HEK293 (cell line): ENCODE data around the gene CYP1A1.

ENCODE experiments used
- FEZF1 ChIP-seq: fragments of 450-650 bp; formaldehyde crosslinking; IDR thresholded peaks from 2 replicates; pipeline ENCODE4 v1.5.1; 2016; ENCODE audit warnings: missing biosample characterization, missing genetic modification characterization
- GFI1B ChIP-seq: fragments of 450-650 bp; formaldehyde crosslinking; IDR thresholded peaks from 2 replicates; pipeline ENCODE4 v1.5.1; 2016; ENCODE audit warnings: missing biosample characterization, missing genetic modification characterization
- MEIS1 ChIP-seq: sonication (generic); formaldehyde crosslinking; IDR thresholded peaks from 2 replicates; pipeline ENCODE4 v1.8.1; 2022; ENCODE audit warnings: missing genetic modification reagents, mild to moderate bottlenecking, borderline replicate concordance
- SCRT1 ChIP-seq: fragments of 450-650 bp; formaldehyde crosslinking; IDR thresholded peaks from 2 replicates; pipeline ENCODE4 v1.5.1; 2016; ENCODE audit warnings: missing biosample characterization, missing genetic modification characterization, borderline replicate concordance
- SP3 ChIP-seq: fragments of 450-650 bp; formaldehyde crosslinking; IDR thresholded peaks from 2 replicates; pipeline ENCODE4 v1.5.1; 2016; ENCODE audit warnings: missing biosample characterization, missing genetic modification characterization
- ZFP37 ChIP-seq: fragments of 450-650 bp; formaldehyde crosslinking; IDR thresholded peaks from 2 replicates; pipeline ENCODE4 v1.5.1; 2016; ENCODE audit warnings: missing biosample characterization, missing genetic modification characterization
- ZFP41 ChIP-seq: fragments of 450-650 bp; formaldehyde crosslinking; IDR thresholded peaks from 2 replicates; pipeline ENCODE4 v1.5.1; 2016; ENCODE audit warnings: missing biosample characterization, missing genetic modification characterization, borderline replicate concordance
- ZNF112 ChIP-seq: fragments of 450-650 bp; formaldehyde crosslinking; IDR thresholded peaks from 2 replicates; pipeline ENCODE4 v1.5.0; 2017; ENCODE audit warnings: missing biosample characterization, missing genetic modification characterization
- ZNF121 ChIP-seq: fragments of 450-650 bp; formaldehyde crosslinking; IDR thresholded peaks from 2 replicates; pipeline ENCODE4 v1.5.1; 2016; ENCODE audit warnings: missing biosample characterization, missing genetic modification characterization
- ZNF184 ChIP-seq: fragments of 450-650 bp; IDR thresholded peaks from 2 replicates; pipeline ENCODE4 v1.5.1; 2018; ENCODE audit warnings: missing biosample characterization, mild to moderate bottlenecking, missing genetic modification characterization
- ZNF2 ChIP-seq: fragments of 450-650 bp; formaldehyde crosslinking; IDR thresholded peaks from 2 replicates; pipeline ENCODE4 v1.5.1; 2016; ENCODE audit warnings: missing biosample characterization, missing genetic modification characterization
- ZNF221 ChIP-seq: fragments of 450-650 bp; formaldehyde crosslinking; IDR thresholded peaks from 2 replicates; pipeline ENCODE4 v1.5.1; 2017; ENCODE audit warnings: missing biosample characterization, missing genetic modification characterization, borderline replicate concordance
- ZNF280C ChIP-seq: fragments of 450-650 bp; formaldehyde crosslinking; IDR thresholded peaks from 2 replicates; pipeline ENCODE4 v1.5.1; 2016; ENCODE audit warnings: missing biosample characterization, missing genetic modification characterization
- ZNF311 ChIP-seq: fragments of 450-650 bp; formaldehyde crosslinking; IDR thresholded peaks from 2 replicates; pipeline ENCODE4 v1.5.1; 2017; ENCODE audit warnings: missing biosample characterization, missing genetic modification characterization, borderline replicate concordance
- ZNF350 ChIP-seq: fragments of 450-650 bp; formaldehyde crosslinking; IDR thresholded peaks from 2 replicates; pipeline ENCODE4 v1.5.0; 2017; ENCODE audit warnings: missing biosample characterization, mild to moderate bottlenecking, missing genetic modification characterization
- ZNF488 ChIP-seq: fragments of 450-650 bp; formaldehyde crosslinking; IDR thresholded peaks from 2 replicates; pipeline ENCODE4 v1.5.1; 2016; ENCODE audit warnings: missing biosample characterization, missing genetic modification characterization
- ZNF510 ChIP-seq: fragments of 450-650 bp; formaldehyde crosslinking; IDR thresholded peaks from 2 replicates; pipeline ENCODE4 v1.5.1; 2018; ENCODE audit warnings: mild to moderate bottlenecking, missing genetic modification characterization, missing biosample characterization; ENCODE audit not compliant: insufficient replicate concordance
- ZNF521 ChIP-seq: fragments of 450-650 bp; formaldehyde crosslinking; IDR thresholded peaks from 2 replicates; pipeline ENCODE4 v1.5.1; 2017; ENCODE audit warnings: missing biosample characterization, mild to moderate bottlenecking, missing genetic modification characterization
- ZNF530 ChIP-seq: fragments of 450-650 bp; formaldehyde crosslinking; IDR thresholded peaks from 2 replicates; pipeline ENCODE4 v1.5.1; 2016; ENCODE audit warnings: low read depth, missing biosample characterization, missing genetic modification characterization
- ZNF544 ChIP-seq: fragments of 450-650 bp; formaldehyde crosslinking; IDR thresholded peaks from 2 replicates; pipeline ENCODE4 v1.5.0; 2017; ENCODE audit warnings: missing biosample characterization, missing genetic modification characterization
- ZNF560 ChIP-seq: fragments of 450-650 bp; formaldehyde crosslinking; IDR thresholded peaks from 2 replicates; pipeline ENCODE4 v1.5.1; 2017; ENCODE audit warnings: missing biosample characterization, missing genetic modification characterization, borderline replicate concordance
- ZNF596 ChIP-seq: fragments of 450-650 bp; IDR thresholded peaks from 2 replicates; pipeline ENCODE4 v1.5.0; 2018; ENCODE audit warnings: missing biosample characterization, mild to moderate bottlenecking, missing genetic modification characterization, moderate library complexity
- ZNF621 ChIP-seq: fragments of 450-650 bp; formaldehyde crosslinking; IDR thresholded peaks from 2 replicates; pipeline ENCODE4 v1.5.1; 2017; ENCODE audit warnings: missing biosample characterization, missing genetic modification characterization
- ZNF629 ChIP-seq: fragments of 450-650 bp; formaldehyde crosslinking; IDR thresholded peaks from 2 replicates; pipeline ENCODE4 v1.5.1; 2017; ENCODE audit warnings: missing biosample characterization, missing genetic modification characterization
- ZNF677 ChIP-seq: fragments of 450-650 bp; IDR thresholded peaks from 2 replicates; pipeline ENCODE4 v1.5.0; 2018; ENCODE audit warnings: missing biosample characterization, mild to moderate bottlenecking, missing genetic modification characterization, moderate library complexity
- ZNF76 ChIP-seq: fragments of 450-650 bp; formaldehyde crosslinking; IDR thresholded peaks from 2 replicates; pipeline ENCODE4; 2016; ENCODE audit warnings: low read depth, missing biosample characterization, missing genetic modification characterization, borderline replicate concordance
- ZNF791 ChIP-seq: fragments of 450-650 bp; formaldehyde crosslinking; IDR thresholded peaks from 2 replicates; pipeline ENCODE4 v1.5.1; 2016; ENCODE audit warnings: missing biosample characterization, missing genetic modification characterization
- ZSCAN16 ChIP-seq: fragments of 450-650 bp; formaldehyde crosslinking; IDR thresholded peaks from 2 replicates; pipeline ENCODE4 v1.5.1; 2016; ENCODE audit warnings: missing biosample characterization, missing genetic modification characterization
- ZSCAN23 ChIP-seq: fragments of 450-650 bp; formaldehyde crosslinking; IDR thresholded peaks from 2 replicates; pipeline ENCODE4 v1.5.1; 2016; ENCODE audit warnings: missing biosample characterization, missing genetic modification characterization
- ZXDB ChIP-seq: fragments of 450-650 bp; formaldehyde crosslinking; IDR thresholded peaks from 2 replicates; pipeline ENCODE4 v1.5.1; 2016; ENCODE audit warnings: missing biosample characterization, missing genetic modification characterization
- TF ChIP-seq, protein P1 (sequence below): fragments of 450-650 bp; formaldehyde crosslinking; IDR thresholded peaks from 2 replicates; pipeline ENCODE4 v1.5.1; 2017; ENCODE audit warnings: missing biosample characterization, missing genetic modification characterization
- TF ChIP-seq, protein P2 (sequence below): fragments of 450-650 bp; formaldehyde crosslinking; IDR thresholded peaks from 2 replicates; pipeline ENCODE4 v1.5.1; 2017; ENCODE audit warnings: missing biosample characterization, missing genetic modification characterization
- TF ChIP-seq, protein P3 (sequence below): fragments of 450-650 bp; formaldehyde crosslinking; IDR thresholded peaks from 2 replicates; pipeline ENCODE4 v1.5.1; 2016; ENCODE audit warnings: missing biosample characterization, missing genetic modification characterization

CYP1A1 gene

DNA sequence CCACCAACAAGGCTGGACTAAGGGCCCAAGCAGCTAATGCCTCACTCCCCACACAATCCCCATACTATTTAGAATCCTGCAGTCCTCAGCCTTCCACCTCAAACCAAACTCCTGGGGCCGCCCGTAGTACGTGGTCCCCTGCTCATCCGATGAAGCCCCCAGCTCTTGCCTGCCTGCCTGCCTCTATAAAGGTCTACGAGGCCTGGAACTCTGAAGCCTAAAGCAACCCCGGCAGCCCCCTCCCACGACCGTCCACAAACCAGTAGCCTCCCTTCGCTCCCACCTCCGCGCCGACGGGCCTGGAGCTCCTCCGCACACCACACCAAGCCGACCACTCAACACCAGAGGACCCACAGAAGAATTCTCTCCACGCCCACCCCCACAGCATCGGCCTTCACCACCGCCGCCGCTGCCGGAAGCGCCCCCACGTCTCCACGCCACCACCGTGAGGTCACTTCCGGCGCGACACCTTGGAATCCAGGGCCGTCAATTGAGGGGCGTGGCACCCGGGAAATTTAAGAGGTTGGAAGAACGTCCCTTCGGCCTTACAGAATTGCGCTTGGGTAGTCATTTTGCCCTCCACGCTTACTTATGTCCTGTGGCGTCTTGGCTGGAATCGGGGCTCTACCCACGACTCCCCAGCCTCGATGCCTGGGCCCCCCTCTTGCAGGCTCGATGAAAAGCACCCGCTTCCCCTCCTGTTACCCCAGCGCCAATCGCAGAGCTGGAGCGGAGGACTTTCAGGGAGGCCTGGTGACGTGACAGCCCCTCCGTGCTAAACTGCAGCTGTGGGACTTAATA lies 29.5 kb downstream of the CYP1A1 start, which contains the start of gene EDC3 (continued):
- TF ChIP-seq, protein P1, sequence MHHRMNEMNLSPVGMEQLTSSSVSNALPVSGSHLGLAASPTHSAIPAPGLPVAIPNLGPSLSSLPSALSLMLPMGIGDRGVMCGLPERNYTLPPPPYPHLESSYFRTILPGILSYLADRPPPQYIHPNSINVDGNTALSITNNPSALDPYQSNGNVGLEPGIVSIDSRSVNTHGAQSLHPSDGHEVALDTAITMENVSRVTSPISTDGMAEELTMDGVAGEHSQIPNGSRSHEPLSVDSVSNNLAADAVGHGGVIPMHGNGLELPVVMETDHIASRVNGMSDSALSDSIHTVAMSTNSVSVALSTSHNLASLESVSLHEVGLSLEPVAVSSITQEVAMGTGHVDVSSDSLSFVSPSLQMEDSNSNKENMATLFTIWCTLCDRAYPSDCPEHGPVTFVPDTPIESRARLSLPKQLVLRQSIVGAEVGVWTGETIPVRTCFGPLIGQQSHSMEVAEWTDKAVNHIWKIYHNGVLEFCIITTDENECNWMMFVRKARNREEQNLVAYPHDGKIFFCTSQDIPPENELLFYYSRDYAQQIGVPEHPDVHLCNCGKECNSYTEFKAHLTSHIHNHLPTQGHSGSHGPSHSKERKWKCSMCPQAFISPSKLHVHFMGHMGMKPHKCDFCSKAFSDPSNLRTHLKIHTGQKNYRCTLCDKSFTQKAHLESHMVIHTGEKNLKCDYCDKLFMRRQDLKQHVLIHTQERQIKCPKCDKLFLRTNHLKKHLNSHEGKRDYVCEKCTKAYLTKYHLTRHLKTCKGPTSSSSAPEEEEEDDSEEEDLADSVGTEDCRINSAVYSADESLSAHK (tag by site-specific recombination): no peak
- TF ChIP-seq, protein P2, sequence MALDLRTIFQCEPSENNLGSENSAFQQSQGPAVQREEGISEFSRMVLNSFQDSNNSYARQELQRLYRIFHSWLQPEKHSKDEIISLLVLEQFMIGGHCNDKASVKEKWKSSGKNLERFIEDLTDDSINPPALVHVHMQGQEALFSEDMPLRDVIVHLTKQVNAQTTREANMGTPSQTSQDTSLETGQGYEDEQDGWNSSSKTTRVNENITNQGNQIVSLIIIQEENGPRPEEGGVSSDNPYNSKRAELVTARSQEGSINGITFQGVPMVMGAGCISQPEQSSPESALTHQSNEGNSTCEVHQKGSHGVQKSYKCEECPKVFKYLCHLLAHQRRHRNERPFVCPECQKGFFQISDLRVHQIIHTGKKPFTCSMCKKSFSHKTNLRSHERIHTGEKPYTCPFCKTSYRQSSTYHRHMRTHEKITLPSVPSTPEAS (tag by site-specific recombination): no peak; the same call in 1 of the 2 replicates
- TF ChIP-seq GFI1B (tag by site-specific recombination) (no peak), ZNF280C (tag by site-specific recombination) (no peak), ZNF621 (tag by site-specific recombination) (no peak), ZNF350 (tag by site-specific recombination) (no peak), ZNF311 (tag by site-specific recombination) (no peak), ZNF184 (no peak), ZNF510 (no peak), ZFP41 (tag by site-specific recombination) (no peak), ZNF629 (peak; percentile 100), MEIS1 (CRISPR knock-in tag) (no peak), ZNF560 (tag by site-specific recombination) (no peak), SP3 (tag by site-specific recombination) (peak; percentile 86), ZNF544 (tag by site-specific recombination) (no peak), ZNF521 (tag by site-specific recombination) (no peak), ZSCAN23 (tag by site-specific recombination) (0 out of 2 replicates have a peak, but pooled peaks have one; percentile 38), ZNF791 (tag by site-specific recombination) (no peak), ZFP37 (tag by site-specific recombination) (peak; percentile 80; the same call in 1 of the 2 replicates), SCRT1 (tag by site-specific recombination) (no peak), FEZF1 (tag by site-specific recombination) (no peak), ZNF677 (no peak), ZNF596 (tag by site-specific recombination) (no peak), ZNF76 (peak; percentile 73), ZNF530 (tag by site-specific recombination) (no peak), ZNF121 (no peak), ZNF112 (tag by site-specific recombination) (no peak), ZNF2 (peak; percentile 88), ZNF488 (tag by site-specific recombination) (no peak), ZSCAN16 (tag by site-specific recombination) (no peak), ZNF221 (tag by site-specific recombination) (no peak), ZXDB (tag by site-specific recombination) (peak; percentile 96)
- TF ChIP-seq, protein P3, sequence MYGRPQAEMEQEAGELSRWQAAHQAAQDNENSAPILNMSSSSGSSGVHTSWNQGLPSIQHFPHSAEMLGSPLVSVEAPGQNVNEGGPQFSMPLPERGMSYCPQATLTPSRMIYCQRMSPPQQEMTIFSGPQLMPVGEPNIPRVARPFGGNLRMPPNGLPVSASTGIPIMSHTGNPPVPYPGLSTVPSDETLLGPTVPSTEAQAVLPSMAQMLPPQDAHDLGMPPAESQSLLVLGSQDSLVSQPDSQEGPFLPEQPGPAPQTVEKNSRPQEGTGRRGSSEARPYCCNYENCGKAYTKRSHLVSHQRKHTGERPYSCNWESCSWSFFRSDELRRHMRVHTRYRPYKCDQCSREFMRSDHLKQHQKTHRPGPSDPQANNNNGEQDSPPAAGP: peak; percentile 93
